GM13977 (cell line): ENCODE results near the gene NUDT22.

Experiments
- DNase-seq: peaks from one replicate; pipeline ENCODE4 v3.0.0; 2012; ENCODE audit warnings: low spot score
- in situ Hi-C: fragments of 300-500 bp; cut with MboI; formaldehyde crosslinking; loops from one replicate; pipeline ENCODE4 v1.12.0; 2022; ENCODE audit warnings: low sequenced_read_pairs, low pct_unique_long_range_greater_than_20kb, mixed read lengths, inconsistent platforms; ENCODE audit not compliant: unreplicated experiment
- TF ChIP-seq, protein P1 (sequence below): IDR thresholded peaks from 2 replicates; pipeline ENCODE4 v1.5.1; 2012; ENCODE audit warnings: mild to moderate bottlenecking, control low read depth; ENCODE audit not compliant: insufficient read depth; ENCODE audit errors: extremely low read depth, missing control alignments

NUDT22 gene

DNA sequence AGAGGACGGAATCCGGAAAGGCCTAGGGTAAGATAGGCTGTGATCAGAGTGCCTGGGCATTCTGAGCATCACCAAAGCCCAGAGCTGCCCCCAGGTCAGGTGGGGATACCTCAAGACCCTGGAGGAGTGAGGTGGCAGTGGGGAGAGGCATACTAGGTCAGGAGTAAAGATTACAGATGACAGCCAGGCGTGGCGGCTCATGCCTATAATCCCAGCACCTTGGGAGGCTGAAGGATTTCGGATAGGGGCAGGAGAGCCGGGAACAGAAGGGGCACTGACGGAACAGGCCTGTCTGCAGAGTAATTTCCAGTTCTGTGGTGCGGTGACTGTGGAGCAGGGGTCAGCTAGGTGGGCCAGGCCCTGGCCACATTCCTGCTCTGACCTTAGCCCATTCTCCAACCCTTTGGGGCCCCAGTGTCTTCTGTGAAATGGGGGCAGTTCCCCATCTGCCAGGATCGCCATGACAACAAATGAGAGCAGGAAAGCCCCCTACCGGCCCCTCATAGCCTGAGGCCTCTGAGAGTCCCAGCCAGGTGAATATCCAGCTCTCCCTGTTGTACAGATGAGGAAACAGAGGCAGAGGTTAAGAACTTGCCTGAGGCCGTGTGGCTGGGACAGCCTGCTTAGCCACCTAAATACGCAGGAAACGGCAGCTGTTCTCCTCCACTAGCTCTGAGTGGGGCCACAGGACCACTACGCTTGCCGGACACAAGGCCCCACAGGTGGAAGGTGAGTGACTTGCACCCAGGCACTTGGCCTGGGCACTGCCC, 49.1 kb downstream of the NUDT22 start:
- TF ChIP-seq, protein P1, sequence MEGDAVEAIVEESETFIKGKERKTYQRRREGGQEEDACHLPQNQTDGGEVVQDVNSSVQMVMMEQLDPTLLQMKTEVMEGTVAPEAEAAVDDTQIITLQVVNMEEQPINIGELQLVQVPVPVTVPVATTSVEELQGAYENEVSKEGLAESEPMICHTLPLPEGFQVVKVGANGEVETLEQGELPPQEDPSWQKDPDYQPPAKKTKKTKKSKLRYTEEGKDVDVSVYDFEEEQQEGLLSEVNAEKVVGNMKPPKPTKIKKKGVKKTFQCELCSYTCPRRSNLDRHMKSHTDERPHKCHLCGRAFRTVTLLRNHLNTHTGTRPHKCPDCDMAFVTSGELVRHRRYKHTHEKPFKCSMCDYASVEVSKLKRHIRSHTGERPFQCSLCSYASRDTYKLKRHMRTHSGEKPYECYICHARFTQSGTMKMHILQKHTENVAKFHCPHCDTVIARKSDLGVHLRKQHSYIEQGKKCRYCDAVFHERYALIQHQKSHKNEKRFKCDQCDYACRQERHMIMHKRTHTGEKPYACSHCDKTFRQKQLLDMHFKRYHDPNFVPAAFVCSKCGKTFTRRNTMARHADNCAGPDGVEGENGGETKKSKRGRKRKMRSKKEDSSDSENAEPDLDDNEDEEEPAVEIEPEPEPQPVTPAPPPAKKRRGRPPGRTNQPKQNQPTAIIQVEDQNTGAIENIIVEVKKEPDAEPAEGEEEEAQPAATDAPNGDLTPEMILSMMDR: no peak
- no peak for DNase-seq
- in situ Hi-C loops: no loop called here

GRCh38 chr11:64275841-64276240, 49.8 kb downstream of the NUDT22 start:
- TF ChIP-seq, protein P1: no peak
- in situ Hi-C loops: no loop called here
- DNase-seq: no peak

DNA sequence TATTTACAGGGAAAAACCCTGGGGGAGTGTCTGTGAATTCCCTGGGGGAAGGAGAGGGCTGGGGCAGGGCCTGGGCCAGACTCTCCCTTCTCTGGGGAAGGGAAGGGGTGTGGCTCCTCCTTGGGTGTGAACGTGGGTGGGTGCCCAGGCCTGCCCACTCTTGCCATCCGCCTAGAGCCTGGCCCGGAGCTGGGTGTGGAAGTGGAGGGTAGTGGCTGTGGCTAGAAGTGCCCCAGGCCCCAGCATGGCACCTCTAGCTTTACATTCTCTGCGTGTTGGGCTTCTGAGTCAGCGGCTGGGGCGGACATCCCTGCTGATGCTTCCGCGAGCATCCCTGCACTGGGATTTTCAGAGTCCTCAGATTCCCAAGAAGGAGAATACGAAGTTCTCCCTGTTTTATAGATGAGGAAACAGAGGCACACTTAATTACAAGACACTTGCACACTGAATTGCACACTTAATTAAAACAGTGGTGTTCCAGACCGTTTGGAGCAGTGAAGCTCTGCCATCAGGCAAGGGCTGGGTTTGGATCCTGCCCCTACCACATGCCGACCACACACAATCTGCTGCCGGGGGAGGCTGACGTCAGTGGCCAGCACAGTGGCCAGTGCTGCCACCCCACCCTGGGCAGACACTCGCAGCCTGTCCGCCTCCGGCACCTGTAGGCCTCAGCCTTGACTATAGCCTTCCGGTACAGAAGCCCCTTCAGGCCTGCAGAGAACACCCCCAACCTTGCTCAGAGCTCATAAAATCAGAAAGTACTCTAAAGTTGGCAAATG, 50.8 kb downstream of the NUDT22 start:
- TF ChIP-seq, protein P1: no peak
- in situ Hi-C loops: no loop called here
- no peak for DNase-seq

GRCh38 chr11:64278576-64279190, 52.6 kb downstream of the NUDT22 start:
- TF ChIP-seq, protein P1: no peak
- no peak for DNase-seq
- in situ Hi-C loops: no loop called here
